Stomach (tissue), 4 donors: ENCODE measurements around the gene SKI.
"Not testable (repeated sequence)": the region's sequence is repeated elsewhere in the genome, so short reads cannot be mapped to it uniquely, and the experiment has no call there.

ENCODE experiments used
- CTCF ChIP-seq, 7 experiments: fragments of 450-650 bp in 4 of 7; fragments of 200-600 bp in 3 of 7; sonication (generic) in 3 of 7; IDR thresholded peaks; one replicate each; pipeline ENCODE4 v1.5.1; 2016 to 2019; ENCODE audit warnings: antibody characterized with exemption in 7 of 7, control low read depth in 2 of 7, mild to moderate bottlenecking in 1 of 7
- EP300 ChIP-seq: sonication (generic); formaldehyde crosslinking; IDR thresholded peaks from one replicate; pipeline ENCODE4 v1.6.1; 2017; ENCODE audit warnings: antibody characterized with exemption
- POLR2A ChIP-seq, 4 donors: fragments of 450-650 bp; IDR thresholded peaks; one replicate each; pipeline ENCODE4 v1.6.1; 2016; ENCODE audit warnings: antibody characterized with exemption in 4 of 4, control low read depth in 2 of 4, mild to moderate bottlenecking in 1 of 4, moderate library complexity in 1 of 4
- POLR2AphosphoS5 ChIP-seq, 3 donors: sonication (generic); formaldehyde crosslinking; IDR thresholded peaks; one replicate each; pipeline ENCODE4 v1.6.1; 2016; ENCODE audit warnings: antibody characterized with exemption in 3 of 3

DNA sequence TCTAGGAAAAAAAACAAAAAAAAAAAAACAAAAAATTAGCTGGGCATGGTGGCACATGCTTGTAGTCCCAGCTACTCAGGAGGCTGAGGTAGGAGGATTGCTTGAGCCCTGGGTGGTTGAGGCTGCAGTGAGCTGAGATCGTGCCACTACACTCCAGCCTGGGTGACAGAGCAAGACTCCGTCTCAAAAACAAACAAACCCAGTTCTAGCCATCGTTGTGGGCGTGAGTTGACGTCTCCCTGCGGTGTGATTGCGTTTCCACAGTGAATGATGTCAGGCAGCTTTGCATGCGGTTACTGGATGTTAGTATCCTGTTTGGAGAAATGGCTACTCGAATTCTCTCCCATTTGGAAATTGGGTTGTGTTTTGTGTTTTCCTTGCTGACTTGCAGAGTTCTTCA is 68.1 kb downstream of the SKI start:
- TF ChIP-seq CTCF (IDR thresholded peaks at IDR 0.05); POLR2A (IDR thresholded peaks at IDR 0.05); EP300; POLR2AphosphoS5 (IDR thresholded peaks at IDR 0.05): not testable (repeated sequence)
